Caki2 (cell line): ENCODE data around the gene MCM6. TPM values are rescaled to one million over a fixed set of nuclear protein-coding genes. Genes with fewer than 3 reads are reported as not detected.

Experiments used
- DNase-seq: peaks from one replicate; pipeline ENCODE4 v3.0.0-alpha.2; 2015; ENCODE audit warnings: low read depth
- in situ Hi-C: cut with HindIII; loops from 2 replicates; pipeline ENCODE4 v1.10.0; 2016; ENCODE audit warnings: low sequenced_read_pairs, low pct_unique_long_range_greater_than_20kb, mixed read lengths
- total RNA-seq: library from RNA; depleted of rRNA; stranded (reverse); fragments of >200 nt; shearing (Covaris generic); gene quantifications from 2 replicates; pipeline ENCODE4 v1.2.3, GENCODE V29; 2014; ENCODE audit warnings: low replicate concordance

Gene MCM6
- total RNA-seq, 1 experiment from 2014 or later: 33.3 TPM

GRCh38 chr2:135875491-135876065 is 665 bp downstream of the MCM6 start:
- peak; percentile 48 for DNase-seq
- in situ Hi-C loops: no loop called here

- in situ Hi-C loops: no loop called here
- DNase-seq: no peak
Measured at GRCh38 chr2:135874777-135875365, 1.4 kb downstream of the MCM6 start.

GRCh38 chr2:135870571-135870970 is 5.7 kb downstream of the MCM6 start:
- no peak for DNase-seq
- in situ Hi-C loops: no loop called here

- no peak for DNase-seq
- in situ Hi-C loops: no loop called here
Measured at GRCh38 chr2:135863233-135863632, 13.0 kb downstream of the MCM6 start.

- in situ Hi-C loops: no loop called here
- DNase-seq: no peak
Measured at GRCh38 chr2:135862718-135863117, 13.5 kb downstream of the MCM6 start.

- in situ Hi-C loops: no loop called here
- DNase-seq: no peak
Measured at GRCh38 chr2:135853401-135853800, 22.8 kb downstream of the MCM6 start.

- DNase-seq: no peak
- in situ Hi-C loops: no loop called here
Measured at GRCh38 chr2:135851858-135852257, 24.4 kb downstream of the MCM6 start.

- no peak for DNase-seq
- in situ Hi-C loops: no loop called here
Measured at GRCh38 chr2:135850892-135851668, 25.2 kb downstream of the MCM6 start.

- no peak for DNase-seq
- in situ Hi-C loops: no loop called here
Measured at GRCh38 chr2:135849087-135849486, 27.2 kb downstream of the MCM6 start.

- in situ Hi-C loops: no loop called here
- DNase-seq: no peak
Measured at GRCh38 chr2:135845997-135846396, 30.2 kb downstream of the MCM6 start.

- in situ Hi-C loops: no loop called here
Measured at GRCh38 chr2:135845257-135845656, 31.0 kb downstream of the MCM6 start.

GRCh38 chr2:135844301-135844895 is 31.8 kb downstream of the MCM6 start:
- in situ Hi-C loops: no loop called here
- DNase-seq: peak; percentile 37

More at GRCh38 chr2:135845257-135845656, 31.0 kb downstream of the MCM6 start:
- no peak for DNase-seq

- in situ Hi-C loops: no loop called here
- DNase-seq: peak; percentile 72
Measured at GRCh38 chr2:135843671-135844070, 32.6 kb downstream of the MCM6 start.

- no peak for DNase-seq
- in situ Hi-C loops: no loop called here
Measured at GRCh38 chr2:135840601-135841000, 35.6 kb downstream of the MCM6 start.

- in situ Hi-C loops: no loop called here
Measured at GRCh38 chr2:135839713-135840112, 36.5 kb downstream of the MCM6 start.

GRCh38 chr2:135838502-135838901 is 37.7 kb downstream of the MCM6 start:
- in situ Hi-C loops: no loop called here
- DNase-seq: no peak

More at GRCh38 chr2:135839713-135840112, 36.5 kb downstream of the MCM6 start:
- no peak for DNase-seq

- in situ Hi-C loops: no loop called here
- no peak for DNase-seq
Measured at GRCh38 chr2:135836596-135837270, 39.5 kb downstream of the MCM6 start, which contains the start of gene LCT. Gene LCT (minus strand): TSS chr2:135837184. CDS start chr2:135837169, 15 bp downstream.

GRCh38 chr2:135832891-135833290 is 43.4 kb downstream of the MCM6 start:
- in situ Hi-C loops: no loop called here
- DNase-seq: no peak
